ENCODE measurements around the gene MYLK4.

DNA sequence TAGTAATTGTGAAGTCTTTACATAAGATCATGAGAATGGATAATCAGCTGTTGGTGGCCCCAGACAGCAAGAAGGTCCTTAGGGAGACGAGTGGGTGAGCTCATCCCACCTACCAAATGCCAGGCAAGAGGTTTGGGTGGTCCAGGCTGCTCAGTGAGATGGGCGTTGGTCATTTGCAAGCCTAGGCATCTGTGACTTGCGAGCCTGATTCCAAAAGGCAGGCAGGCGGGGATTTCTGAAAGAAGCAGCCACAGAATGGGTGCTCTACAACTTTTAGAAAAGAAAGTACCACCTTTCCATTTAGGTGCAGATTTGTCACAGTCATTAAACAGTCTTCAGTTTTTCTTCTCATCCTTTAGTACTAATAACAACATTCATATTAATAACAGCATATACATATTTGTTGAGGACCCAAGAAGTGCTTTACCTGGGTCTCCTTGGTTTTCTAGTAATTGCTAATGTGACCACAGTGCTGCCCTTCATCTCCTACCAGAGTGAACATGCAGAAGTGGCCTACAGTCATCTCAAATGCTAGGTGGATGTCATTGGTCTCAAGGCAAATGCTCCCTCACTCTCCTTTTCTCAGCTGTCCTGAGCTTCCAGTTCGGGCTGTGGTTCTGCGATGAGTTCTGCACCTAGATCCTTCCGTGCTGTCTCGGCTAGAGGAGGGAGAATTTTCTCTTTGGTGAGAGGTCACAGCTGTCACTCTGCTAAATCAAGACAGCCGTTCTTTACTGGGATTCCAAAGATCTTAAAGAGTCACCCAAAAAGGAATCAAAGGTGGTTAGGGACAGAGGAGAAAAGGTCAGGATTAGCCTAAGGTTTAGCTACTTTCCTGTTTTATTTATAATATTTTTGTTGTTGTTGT lies 17.2 kb upstream of the MYLK4 start:
- TF ChIP-seq EZH2phosphoT487 (IDR thresholded peaks at IDR 0.05; ENCODE audit: low read depth, severe bottlenecking, unreplicated experiment): no peak
- TF ChIP-seq, protein P1, sequence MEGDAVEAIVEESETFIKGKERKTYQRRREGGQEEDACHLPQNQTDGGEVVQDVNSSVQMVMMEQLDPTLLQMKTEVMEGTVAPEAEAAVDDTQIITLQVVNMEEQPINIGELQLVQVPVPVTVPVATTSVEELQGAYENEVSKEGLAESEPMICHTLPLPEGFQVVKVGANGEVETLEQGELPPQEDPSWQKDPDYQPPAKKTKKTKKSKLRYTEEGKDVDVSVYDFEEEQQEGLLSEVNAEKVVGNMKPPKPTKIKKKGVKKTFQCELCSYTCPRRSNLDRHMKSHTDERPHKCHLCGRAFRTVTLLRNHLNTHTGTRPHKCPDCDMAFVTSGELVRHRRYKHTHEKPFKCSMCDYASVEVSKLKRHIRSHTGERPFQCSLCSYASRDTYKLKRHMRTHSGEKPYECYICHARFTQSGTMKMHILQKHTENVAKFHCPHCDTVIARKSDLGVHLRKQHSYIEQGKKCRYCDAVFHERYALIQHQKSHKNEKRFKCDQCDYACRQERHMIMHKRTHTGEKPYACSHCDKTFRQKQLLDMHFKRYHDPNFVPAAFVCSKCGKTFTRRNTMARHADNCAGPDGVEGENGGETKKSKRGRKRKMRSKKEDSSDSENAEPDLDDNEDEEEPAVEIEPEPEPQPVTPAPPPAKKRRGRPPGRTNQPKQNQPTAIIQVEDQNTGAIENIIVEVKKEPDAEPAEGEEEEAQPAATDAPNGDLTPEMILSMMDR (IDR thresholded peaks at IDR 0.05; ENCODE audit: poor library complexity): no peak
